ENCODE measurements around the gene ABI3. TPM values are rescaled to one million over a fixed set of nuclear protein-coding genes. Genes with fewer than 3 reads are reported as not detected.

The ABI3 gene
- total RNA-seq, 2 experiments from 2014 or later = 46.3 to 48.2 TPM

GRCh38 chr17:49218941-49219913, 8.7 kb downstream of the ABI3 start:
- Mint-ChIP-seq H3K27me3 (peaks cover 11% of the 10 kb centered on the region), H3K36me3 (ENCODE audit: low read depth) (peaks cover 70% of the 10 kb centered on the region)
- POLR2A ChIA-PET = interaction anchor here (1.1 to 5.9 kb wide), 7 partner anchors 9 to 312 kb away, joined by 3 to 72 read pairs (median 6); partner anchors contain the start of genes ABI3, GNGT2, PHOSPHO1 and ZNF652

GRCh38 chr17:49219987-49220386, 9.5 kb downstream of the ABI3 start:
- Mint-ChIP-seq H3K4me1 (peaks cover 72% of the 10 kb centered on the region), H3K9me3 (no peaks in the 10 kb centered on the region), H3K4me3 (no peak overlapping the region), H3K36me3 (ENCODE audit: low read depth) (peaks cover 67% of the 10 kb centered on the region), H3K27ac (peak overlapping the region; percentile 95), H3K27me3 (peaks cover 17% of the 10 kb centered on the region)
- CTCF ChIA-PET = no interaction called here
- POLR2A ChIA-PET = interaction anchor here (5.6 kb wide), 1 partner anchor 9 kb away, joined by 34 read pairs; the partner anchor contains the start of gene PHOSPHO1
- DNase-seq = no peak

More at GRCh38 chr17:49218941-49219913, 8.7 kb downstream of the ABI3 start:
- peak overlapping the region; percentile 95 for H3K27ac Mint-ChIP-seq
- peaks cover 71% of the 10 kb centered on the region for H3K4me1 Mint-ChIP-seq
- CTCF ChIA-PET = interaction anchor here (0.8 to 1.2 kb wide), 2 partner anchors 10 to 27 kb away, joined by 3 read pairs; no protein-coding TSS in a partner anchor
- H3K9me3 Mint-ChIP-seq = no peaks in the 10 kb centered on the region
- peak; percentile 62 for DNase-seq
- peak overlapping the region; percentile 49 for H3K4me3 Mint-ChIP-seq

DNA sequence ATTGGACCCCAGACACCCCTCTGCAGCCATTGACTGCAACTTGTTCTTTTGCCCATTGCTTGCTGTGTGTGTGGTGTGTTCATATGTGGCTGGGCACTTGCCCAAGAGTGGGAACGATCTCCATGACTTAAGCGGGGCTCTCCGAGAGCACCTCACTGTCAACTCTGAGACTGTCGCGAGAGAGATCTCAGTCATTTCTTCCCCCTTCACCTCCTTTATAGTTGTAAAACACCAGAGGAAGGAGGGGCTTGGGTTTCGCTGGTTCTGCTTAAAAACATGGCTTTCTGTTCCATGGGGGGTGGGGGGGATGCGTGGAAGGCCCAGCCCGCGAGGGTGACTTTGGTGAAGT, 12.6 kb downstream of the ABI3 start:
- H3K4me1 Mint-ChIP-seq = peaks cover 53% of the 10 kb centered on the region
- no peak for DNase-seq
- H3K27ac Mint-ChIP-seq = no peak overlapping the region
- H3K27me3 Mint-ChIP-seq = peaks cover 26% of the 10 kb centered on the region
- ChIA-PET CTCF (interaction anchor here (0.8 to 2.1 kb wide), 4 partner anchors 11 to 43 kb away, joined by 4 to 11 read pairs (median 6); no protein-coding TSS in a partner anchor), POLR2A (interaction anchor here (1.6 to 1.7 kb wide), 2 partner anchors 11 to 12 kb away, joined by 5 read pairs; partner anchors contain the start of genes ABI3 and GNGT2)
- H3K9me3 Mint-ChIP-seq = no peaks in the 10 kb centered on the region
- H3K36me3 Mint-ChIP-seq (ENCODE audit: low read depth) = peaks cover 42% of the 10 kb centered on the region
- peak overlapping the region; percentile 44 for H3K4me3 Mint-ChIP-seq

DNA sequence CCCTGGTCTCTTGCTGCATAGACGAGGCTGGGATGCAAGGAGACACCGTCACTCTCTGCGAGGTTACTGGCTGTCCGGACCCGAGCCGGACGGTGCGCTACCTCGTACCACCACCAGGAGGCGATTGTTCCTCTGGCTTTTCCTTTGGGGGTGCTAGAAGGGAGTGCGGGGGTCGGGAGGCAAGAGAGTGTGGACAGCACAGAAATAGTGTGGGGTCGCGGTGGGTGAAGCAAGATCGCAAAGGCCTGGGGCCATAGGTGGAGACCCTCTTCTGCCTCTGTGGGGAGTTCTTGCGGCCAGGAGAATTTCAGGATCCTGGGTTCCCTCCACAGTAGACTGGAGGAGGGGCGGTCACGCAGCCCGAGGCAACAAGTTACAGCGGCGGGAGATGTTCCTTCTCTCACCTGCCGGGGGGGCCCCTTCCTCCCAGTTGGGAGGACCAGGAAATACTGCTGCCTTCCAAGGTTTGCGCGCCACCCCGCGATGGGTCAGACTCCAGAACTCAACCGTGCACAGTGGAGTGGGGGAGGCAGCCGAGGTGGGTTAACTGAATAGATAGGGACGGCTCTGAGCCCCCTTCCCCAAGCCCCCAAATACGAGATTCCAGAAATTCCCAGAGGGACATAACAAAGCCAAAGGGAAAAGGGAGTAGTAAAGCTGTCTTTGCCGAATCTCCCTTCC, 13.2 kb downstream of the ABI3 start:
- no peak overlapping the region for H3K27ac Mint-ChIP-seq
- H3K36me3 Mint-ChIP-seq (ENCODE audit: low read depth) = peaks cover 39% of the 10 kb centered on the region
- H3K9me3 Mint-ChIP-seq = no peaks in the 10 kb centered on the region
- ChIA-PET CTCF (interaction anchor here (0.9 to 7.7 kb wide), 11 partner anchors 9 to 279 kb away, joined by 3 to 105 read pairs (median 4); partner anchors contain the start of gene SNF8), POLR2A (interaction anchor here (1.3 to 5.1 kb wide), 5 partner anchors 9 to 43 kb away, joined by 5 to 63 read pairs (median 9); partner anchors contain the start of genes ABI3 and GNGT2)
- peak overlapping the region; percentile 44 for H3K4me3 Mint-ChIP-seq
- H3K27me3 Mint-ChIP-seq = peaks cover 26% of the 10 kb centered on the region
- peak; percentile 67 for DNase-seq
- peaks cover 48% of the 10 kb centered on the region for H3K4me1 Mint-ChIP-seq

GRCh38 chr17:49224198-49224996, 13.9 kb downstream of the ABI3 start:
- Mint-ChIP-seq H3K27me3 (peaks cover 32% of the 10 kb centered on the region), H3K27ac (no peak overlapping the region), H3K4me1 (peaks cover 42% of the 10 kb centered on the region), H3K9me3 (no peaks in the 10 kb centered on the region), H3K36me3 (ENCODE audit: low read depth) (peaks cover 32% of the 10 kb centered on the region), H3K4me3 (peak overlapping the region; percentile 41)
- DNase-seq = peak; percentile 71
- ChIA-PET POLR2A (interaction anchor here (1.1 to 5.1 kb wide), 6 partner anchors 10 to 137 kb away, joined by 3 to 63 read pairs (median 8); partner anchors contain the start of genes ABI3 and GNGT2), CTCF (interaction anchor here (0.9 to 7.7 kb wide), 9 partner anchors 9 to 280 kb away, joined by 3 to 105 read pairs (median 4); partner anchors contain the start of gene SNF8)

- Mint-ChIP-seq H3K27ac (no peak overlapping the region), H3K36me3 (ENCODE audit: low read depth) (peaks cover 27% of the 10 kb centered on the region), H3K9me3 (no peaks in the 10 kb centered on the region), H3K4me3 (peak overlapping the region; percentile 41), H3K4me1 (peaks cover 42% of the 10 kb centered on the region), H3K27me3 (peaks cover 36% of the 10 kb centered on the region)
- POLR2A ChIA-PET = interaction anchor here (1.1 to 5.1 kb wide), 7 partner anchors 10 to 136 kb away, joined by 3 to 63 read pairs (median 6); partner anchors contain the start of genes ABI3 and GNGT2
- CTCF ChIA-PET = interaction anchor here (1.0 to 7.7 kb wide), 8 partner anchors 8 to 280 kb away, joined by 3 to 105 read pairs (median 4); partner anchors contain the start of gene SNF8
- no peak for DNase-seq
These were observed 14.5 kb downstream of the ABI3 start for GRCh38 chr17:49224997-49225337.

GRCh38 chr17:49225554-49226236, 15.2 kb downstream of the ABI3 start:
- no peak for DNase-seq
- Mint-ChIP-seq H3K9me3 (no peaks in the 10 kb centered on the region), H3K27me3 (peaks cover 36% of the 10 kb centered on the region), H3K4me1 (peaks cover 39% of the 10 kb centered on the region), H3K27ac (no peak overlapping the region), H3K4me3 (no peak overlapping the region), H3K36me3 (ENCODE audit: low read depth) (peaks cover 21% of the 10 kb centered on the region)
- CTCF ChIA-PET = interaction anchor here (1.1 to 7.7 kb wide), 6 partner anchors 17 to 89 kb away, joined by 3 to 105 read pairs (median 5); no protein-coding TSS in a partner anchor
- POLR2A ChIA-PET = interaction anchor here (1.0 to 5.4 kb wide), 8 partner anchors 9 to 45 kb away, joined by 3 to 63 read pairs (median 14); partner anchors contain the start of genes ABI3 and GNGT2

- Mint-ChIP-seq H3K36me3 (ENCODE audit: low read depth) (peaks cover 19% of the 10 kb centered on the region), H3K27me3 (peaks cover 45% of the 10 kb centered on the region), H3K4me1 (peaks cover 43% of the 10 kb centered on the region), H3K9me3 (no peaks in the 10 kb centered on the region), H3K27ac (no peak overlapping the region), H3K4me3 (no peak overlapping the region)
- DNase-seq = no peak
- ChIA-PET CTCF (interaction anchor here (0.6 to 7.7 kb wide), 18 partner anchors 12 to 181 kb away, joined by 3 to 105 read pairs (median 4); partner anchors contain the start of gene ABI3), POLR2A (interaction anchor here (1.0 to 5.4 kb wide), 6 partner anchors 10 to 46 kb away, joined by 3 to 63 read pairs (median 26); partner anchors contain the start of genes ABI3 and GNGT2)
These were observed 16.4 kb downstream of the ABI3 start for GRCh38 chr17:49226771-49227435.

DNA sequence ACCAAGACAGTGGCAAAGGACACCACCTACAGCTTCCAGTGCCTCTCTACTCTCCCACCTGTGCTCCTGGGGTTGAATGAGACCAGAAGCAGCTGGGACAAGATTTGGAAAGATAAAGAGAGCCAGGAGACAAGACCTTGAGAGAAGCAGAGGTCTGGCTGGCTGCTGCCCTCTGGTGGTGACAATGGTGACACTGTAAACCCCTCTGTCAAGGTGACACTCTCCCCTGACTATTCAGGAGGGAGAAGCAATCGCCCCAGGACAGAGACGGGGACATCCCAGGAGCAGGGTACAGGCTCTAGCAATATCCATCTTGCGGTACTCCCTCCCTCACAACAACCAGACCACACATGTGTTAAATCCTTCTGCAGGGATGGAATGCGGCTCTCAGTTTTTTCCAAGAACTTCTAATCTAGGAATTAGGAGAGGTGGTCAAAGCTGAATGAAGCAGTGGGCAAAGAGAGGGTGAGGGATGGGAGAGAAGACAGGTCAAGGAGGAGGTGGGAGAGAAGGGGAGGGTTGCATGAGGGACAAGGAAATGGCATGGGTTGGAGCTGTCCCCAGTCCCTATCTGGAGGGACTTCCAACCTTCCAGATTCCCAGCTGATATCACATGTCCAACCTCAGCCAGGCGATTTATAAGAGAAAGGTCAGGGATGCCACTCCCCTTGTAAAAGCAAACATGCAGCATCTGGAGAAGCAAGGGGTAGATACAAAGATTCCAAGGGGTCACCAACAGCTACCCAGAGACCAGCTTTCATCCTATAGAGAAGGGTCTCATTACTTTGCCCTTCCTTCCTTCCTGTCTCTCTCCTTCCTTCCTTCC, 17.1 kb downstream of the ABI3 start:
- Mint-ChIP-seq H3K4me1 (peaks cover 40% of the 10 kb centered on the region), H3K27me3 (peaks cover 46% of the 10 kb centered on the region), H3K4me3 (no peak overlapping the region), H3K36me3 (ENCODE audit: low read depth) (peaks cover 12% of the 10 kb centered on the region), H3K9me3 (no peaks in the 10 kb centered on the region), H3K27ac (no peak overlapping the region)
- peak; percentile 81 for DNase-seq
- POLR2A ChIA-PET = interaction anchor here (0.6 to 5.4 kb wide), 7 partner anchors 11 to 1141 kb away, joined by 3 to 63 read pairs (median 18); partner anchors contain the start of genes ABI3 and GNGT2
- CTCF ChIA-PET = interaction anchor here (0.6 to 7.7 kb wide), 17 partner anchors 9 to 182 kb away, joined by 3 to 105 read pairs (median 4); partner anchors contain the start of gene ABI3
